ENCODE measurements around the gene CLCN1. TPM values are rescaled to one million over a fixed set of nuclear protein-coding genes. Genes with fewer than 3 reads are reported as not detected.

The CLCN1 gene
- total RNA-seq: not detected
- polyA plus RNA-seq: not detected
- long read RNA-seq, donor 1: 0 reads
- long read RNA-seq, donor 2: 0 reads

DNA sequence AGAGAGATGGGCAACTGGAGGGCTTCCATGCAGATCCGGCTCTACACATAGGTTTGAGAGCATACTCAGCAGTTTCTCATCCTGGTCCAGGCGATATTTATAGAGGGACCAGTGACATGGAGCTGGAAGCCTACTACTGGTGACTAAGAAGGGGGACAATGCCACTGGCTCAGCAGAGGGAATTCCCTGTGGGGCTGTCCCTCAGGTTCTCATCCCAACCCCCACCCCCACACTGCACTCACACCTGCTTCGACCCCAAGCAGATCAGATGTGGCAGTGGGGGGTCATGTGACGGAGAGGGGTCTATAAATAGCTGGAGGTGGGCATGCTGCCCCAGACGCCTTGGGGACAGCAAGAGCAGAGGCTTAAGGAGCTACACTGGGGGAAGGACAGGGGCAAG lies at the start of gene CLCN1:
Gene CLCN1, plus strand, starts transcription at position 336 of the 400 bp plus-strand sequence. CDS start 102 bp downstream, outside the sequence.
- no peak within 1 kb of the TSS for H3K4me3 ChIP-seq (ENCODE audit: low read length in 2 of 2)
- intact Hi-C loops (cut with DNase I): no loop called here
- H3K36me3 ChIP-seq (ENCODE audit: control insufficient read depth in 1 of 2, insufficient read depth in 2 of 2, low read length in 1 of 2): no peaks in the 10 kb centered on the region
- H3K27me3 ChIP-seq (ENCODE audit: control insufficient read depth in 1 of 2, insufficient read depth in 2 of 2, low read length in 1 of 2): no peaks in the 10 kb centered on the region
- ATAC-seq (ENCODE audit: low FRiP score): no peak
- H3K4me1 ChIP-seq (ENCODE audit: control insufficient read depth in 1 of 2, insufficient read depth in 2 of 2, low read length in 2 of 2): no peaks in the 10 kb centered on the region
- H3K27ac ChIP-seq (ENCODE audit: low read depth in 1 of 2, low read length in 2 of 2): no peak within 1 kb of the TSS
- H3K9me3 ChIP-seq (ENCODE audit: control insufficient read depth, low read length): no peaks in the 10 kb centered on the region
- DNase-seq: no peak
- 59 to 72% methylated on average over 5 of the region's 5 CpGs for WGBS, 2 donors

DNA sequence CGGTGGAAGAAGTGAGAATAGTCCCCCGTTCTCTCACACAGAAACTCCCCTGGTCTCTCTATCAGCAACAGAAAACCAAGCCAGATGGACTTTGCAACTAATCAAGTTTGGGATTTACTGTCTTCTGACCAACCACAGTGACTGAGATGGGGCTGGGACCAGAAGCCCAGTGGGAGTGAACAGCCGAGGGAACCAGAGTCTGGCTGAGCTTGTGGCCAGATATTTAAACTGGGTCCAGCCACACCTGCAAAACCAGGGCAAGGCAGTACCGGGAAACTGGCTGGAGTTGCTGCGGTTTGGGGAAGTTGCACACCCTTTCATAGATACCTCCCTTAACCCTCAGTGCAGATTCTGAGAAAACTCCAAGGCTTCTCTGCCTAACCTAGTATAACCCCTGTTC lies 46.7 kb upstream of the CLCN1 start:
- no peak overlapping the region for H3K27ac ChIP-seq (ENCODE audit: low read depth in 1 of 2, low read length in 2 of 2)
- H3K9me3 ChIP-seq (ENCODE audit: control insufficient read depth, low read length): no peaks in the 10 kb centered on the region
- ATAC-seq (ENCODE audit: low FRiP score): no peak
- 84 to 87% methylated on average over 5 of the region's 5 CpGs for WGBS, 2 donors
- H3K4me1 ChIP-seq (ENCODE audit: control insufficient read depth in 1 of 2, insufficient read depth in 2 of 2, low read length in 2 of 2): no peaks in the 10 kb centered on the region
- no peak for DNase-seq
- H3K4me3 ChIP-seq (ENCODE audit: low read length in 2 of 2): no peak overlapping the region
- H3K27me3 ChIP-seq (ENCODE audit: control insufficient read depth in 1 of 2, insufficient read depth in 2 of 2, low read length in 1 of 2): no peaks in the 10 kb centered on the region
- intact Hi-C loops (cut with DNase I): no loop called here
- H3K36me3 ChIP-seq (ENCODE audit: control insufficient read depth in 1 of 2, insufficient read depth in 2 of 2, low read length in 1 of 2): peaks cover 8 to 12% of the 10 kb centered on the region in 2 donors

DNA sequence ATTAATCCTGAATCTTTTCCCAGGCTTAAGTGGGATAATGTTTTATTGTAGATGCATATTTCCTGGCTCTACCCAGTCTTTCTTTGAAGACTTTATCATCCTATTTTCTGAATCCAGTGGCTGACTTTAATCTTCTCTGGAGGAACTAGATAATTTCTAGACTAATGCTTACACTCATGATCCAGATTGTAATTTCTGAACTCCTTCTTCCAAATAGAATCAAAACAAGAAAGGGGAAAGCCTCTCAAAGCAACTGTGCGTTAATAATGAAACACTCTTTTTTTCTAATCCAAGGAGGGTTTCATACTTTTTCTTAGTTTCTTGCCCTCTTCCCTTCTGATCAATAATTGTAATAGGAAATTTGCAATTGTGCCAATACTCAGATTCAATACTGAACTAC lies 44.7 kb upstream of the CLCN1 start:
- Histone ChIP-seq H3K4me1 (ENCODE audit: control insufficient read depth in 1 of 2, insufficient read depth in 2 of 2, low read length in 2 of 2) (no peaks in the 10 kb centered on the region), H3K27ac (ENCODE audit: low read depth in 1 of 2, low read length in 2 of 2) (no peak overlapping the region), H3K36me3 (ENCODE audit: control insufficient read depth in 1 of 2, insufficient read depth in 2 of 2, low read length in 1 of 2) (peaks cover 8 to 12% of the 10 kb centered on the region in 2 donors), H3K9me3 (ENCODE audit: control insufficient read depth, low read length) (no peaks in the 10 kb centered on the region), H3K4me3 (ENCODE audit: low read length in 2 of 2) (no peak overlapping the region), H3K27me3 (ENCODE audit: control insufficient read depth in 1 of 2, insufficient read depth in 2 of 2, low read length in 1 of 2) (no peaks in the 10 kb centered on the region)
- intact Hi-C loops (cut with DNase I): no loop called here
- WGBS, 2 donors: 84 to 94% methylated on average over 1 of the region's 1 CpG
- DNase-seq (no peak), ATAC-seq (ENCODE audit: low FRiP score) (no peak)

DNA sequence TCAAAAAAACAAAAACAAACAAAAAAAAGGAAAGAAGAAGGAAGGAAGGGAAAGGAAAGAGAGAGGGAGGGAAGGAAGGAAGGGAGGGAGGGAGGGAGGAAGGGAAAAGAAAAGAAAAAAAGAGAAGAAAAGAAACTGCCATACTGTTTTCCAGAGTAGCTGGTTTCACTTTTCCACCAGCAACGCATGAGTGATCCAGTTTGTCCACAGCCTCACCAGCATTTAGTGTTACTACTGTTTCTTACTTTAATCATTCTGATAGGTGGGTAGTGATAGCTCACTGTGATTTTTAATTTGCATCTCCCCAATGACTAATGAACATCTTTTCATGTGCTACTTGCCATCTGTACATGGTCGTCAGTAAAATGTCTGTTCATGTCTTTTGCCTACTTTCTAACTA lies 43.0 kb upstream of the CLCN1 start:
- intact Hi-C loops (cut with DNase I): no loop called here
- Histone ChIP-seq H3K27me3 (ENCODE audit: control insufficient read depth in 1 of 2, insufficient read depth in 2 of 2, low read length in 1 of 2) (no peaks in the 10 kb centered on the region), H3K9me3 (ENCODE audit: control insufficient read depth, low read length) (no peaks in the 10 kb centered on the region), H3K36me3 (ENCODE audit: control insufficient read depth in 1 of 2, insufficient read depth in 2 of 2, low read length in 1 of 2) (peaks cover 7 to 8% of the 10 kb centered on the region in 2 donors), H3K4me3 (ENCODE audit: low read length in 2 of 2) (no peak overlapping the region), H3K4me1 (ENCODE audit: control insufficient read depth in 1 of 2, insufficient read depth in 2 of 2, low read length in 2 of 2) (no peaks in the 10 kb centered on the region), H3K27ac (ENCODE audit: low read depth in 1 of 2, low read length in 2 of 2) (no peak overlapping the region)
- DNase-seq: no peak
- no peak for ATAC-seq (ENCODE audit: low FRiP score)
- WGBS, 2 donors: 90 to 97% methylated on average over 2 of the region's 2 CpGs

DNA sequence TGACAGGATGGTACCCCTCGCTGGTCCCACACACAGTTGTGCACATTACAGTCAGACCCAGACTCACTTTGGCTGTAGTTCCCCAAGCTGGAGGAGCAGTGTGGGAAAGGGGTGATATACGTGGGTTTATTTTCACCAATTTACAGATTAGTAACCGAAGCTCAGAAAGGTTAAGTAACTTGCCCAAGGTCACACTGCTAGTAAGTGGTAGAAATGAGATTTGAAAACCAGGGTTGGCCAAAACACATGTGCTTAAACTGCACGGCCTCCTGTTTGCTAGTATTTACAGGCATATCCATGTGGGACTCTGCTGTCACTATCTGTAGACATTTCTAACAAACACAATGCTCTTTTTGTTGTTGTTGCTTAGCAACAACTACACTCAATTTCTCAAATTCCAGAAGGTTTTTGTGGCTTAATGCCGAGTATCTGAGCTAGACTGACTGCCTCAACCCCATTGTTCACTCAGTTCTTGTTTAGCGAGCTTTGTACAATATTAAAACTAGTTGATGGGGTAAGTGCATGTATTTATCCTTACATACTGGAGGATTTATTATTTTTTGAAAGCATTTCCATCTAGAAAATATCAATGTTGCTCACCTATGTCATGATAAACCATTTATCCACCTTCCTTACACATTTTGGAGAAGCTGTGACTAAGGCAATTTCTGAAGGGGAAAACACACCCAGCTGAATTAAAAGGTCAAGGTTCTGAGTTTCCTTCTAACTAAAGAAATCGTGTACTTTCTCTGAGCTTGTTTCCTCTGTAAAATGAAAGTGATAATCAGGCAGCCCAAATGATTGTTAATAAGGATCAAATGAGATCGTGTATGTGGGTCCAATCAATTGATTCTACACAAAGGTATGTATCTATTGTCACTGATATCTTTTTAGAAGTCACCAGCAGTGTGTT lies 36.5 kb upstream of the CLCN1 start:
- Histone ChIP-seq H3K4me1 (ENCODE audit: control insufficient read depth in 1 of 2, insufficient read depth in 2 of 2, low read length in 2 of 2) (no peaks in the 10 kb centered on the region), H3K9me3 (ENCODE audit: control insufficient read depth, low read length) (no peaks in the 10 kb centered on the region), H3K4me3 (ENCODE audit: low read length in 2 of 2) (no peak overlapping the region), H3K27me3 (ENCODE audit: control insufficient read depth in 1 of 2, insufficient read depth in 2 of 2, low read length in 1 of 2) (no peaks in the 10 kb centered on the region), H3K27ac (ENCODE audit: low read depth in 1 of 2, low read length in 2 of 2) (no peak overlapping the region), H3K36me3 (ENCODE audit: control insufficient read depth in 1 of 2, insufficient read depth in 2 of 2, low read length in 1 of 2) (no peaks in the 10 kb centered on the region)
- ATAC-seq (ENCODE audit: low FRiP score) (no peak), DNase-seq (no peak)
- intact Hi-C loops (cut with DNase I): no loop called here
- 47 to 50% methylated on average over 8 of the region's 8 CpGs for WGBS, 2 donors

DNA sequence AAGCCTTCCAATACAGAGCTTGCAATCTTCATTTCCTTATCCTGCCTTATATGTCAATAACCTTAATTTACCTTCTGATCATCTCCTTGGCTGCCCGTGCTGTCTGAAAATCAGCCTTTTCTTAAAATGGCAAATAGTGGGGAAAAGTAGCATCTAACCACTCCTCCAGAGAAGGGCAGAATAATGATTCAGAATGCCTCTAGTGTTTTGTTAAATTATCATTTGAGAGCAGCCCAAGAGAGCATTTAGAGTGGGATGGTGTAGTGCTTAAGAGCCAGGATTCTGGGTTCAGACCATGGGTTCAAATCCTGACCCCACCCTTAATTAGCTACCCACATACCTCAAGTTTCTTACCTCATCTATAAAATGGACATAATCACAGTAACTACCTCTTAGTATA lies 35.8 kb upstream of the CLCN1 start:
- no peak for DNase-seq
- Histone ChIP-seq H3K9me3 (ENCODE audit: control insufficient read depth, low read length) (no peaks in the 10 kb centered on the region), H3K4me3 (ENCODE audit: low read length in 2 of 2) (no peak overlapping the region), H3K4me1 (ENCODE audit: control insufficient read depth in 1 of 2, insufficient read depth in 2 of 2, low read length in 2 of 2) (no peaks in the 10 kb centered on the region), H3K27me3 (ENCODE audit: control insufficient read depth in 1 of 2, insufficient read depth in 2 of 2, low read length in 1 of 2) (no peaks in the 10 kb centered on the region), H3K27ac (ENCODE audit: low read depth in 1 of 2, low read length in 2 of 2) (no peak overlapping the region), H3K36me3 (ENCODE audit: control insufficient read depth in 1 of 2, insufficient read depth in 2 of 2, low read length in 1 of 2) (no peaks in the 10 kb centered on the region)
- ATAC-seq (ENCODE audit: low FRiP score): no peak
- intact Hi-C loops (cut with DNase I): no loop called here
- 66 to 74% methylated on average over 1 of the region's 1 CpG for WGBS, 2 donors

DNA sequence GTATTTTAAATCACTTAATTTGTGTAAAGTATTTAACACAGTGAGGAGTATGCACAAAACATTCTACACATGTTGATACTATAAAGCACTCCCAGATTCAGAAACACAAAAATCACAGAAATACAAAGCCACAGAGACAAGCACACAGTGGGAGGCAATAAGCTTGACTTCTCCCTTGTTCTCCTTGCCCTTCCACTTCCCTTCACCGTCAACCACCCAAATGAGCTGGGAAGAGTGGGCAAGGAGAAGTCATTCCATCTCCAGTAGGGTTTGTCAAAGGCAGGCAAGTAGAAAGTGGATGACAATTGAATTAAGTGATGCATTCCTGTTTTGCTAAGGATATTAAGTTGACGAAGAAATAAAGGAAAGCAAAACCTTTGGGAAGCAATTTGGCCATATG lies 35.3 kb upstream of the CLCN1 start:
- Histone ChIP-seq H3K9me3 (ENCODE audit: control insufficient read depth, low read length) (no peaks in the 10 kb centered on the region), H3K27ac (ENCODE audit: low read depth in 1 of 2, low read length in 2 of 2) (no peak overlapping the region), H3K36me3 (ENCODE audit: control insufficient read depth in 1 of 2, insufficient read depth in 2 of 2, low read length in 1 of 2) (no peaks in the 10 kb centered on the region), H3K27me3 (ENCODE audit: control insufficient read depth in 1 of 2, insufficient read depth in 2 of 2, low read length in 1 of 2) (no peaks in the 10 kb centered on the region), H3K4me1 (ENCODE audit: control insufficient read depth in 1 of 2, insufficient read depth in 2 of 2, low read length in 2 of 2) (no peaks in the 10 kb centered on the region), H3K4me3 (ENCODE audit: low read length in 2 of 2) (no peak overlapping the region)
- ATAC-seq (ENCODE audit: low FRiP score) (no peak), DNase-seq (no peak)
- WGBS, 2 donors: 93 to 96% methylated on average over 2 of the region's 2 CpGs
- intact Hi-C loops (cut with DNase I): no loop called here

DNA sequence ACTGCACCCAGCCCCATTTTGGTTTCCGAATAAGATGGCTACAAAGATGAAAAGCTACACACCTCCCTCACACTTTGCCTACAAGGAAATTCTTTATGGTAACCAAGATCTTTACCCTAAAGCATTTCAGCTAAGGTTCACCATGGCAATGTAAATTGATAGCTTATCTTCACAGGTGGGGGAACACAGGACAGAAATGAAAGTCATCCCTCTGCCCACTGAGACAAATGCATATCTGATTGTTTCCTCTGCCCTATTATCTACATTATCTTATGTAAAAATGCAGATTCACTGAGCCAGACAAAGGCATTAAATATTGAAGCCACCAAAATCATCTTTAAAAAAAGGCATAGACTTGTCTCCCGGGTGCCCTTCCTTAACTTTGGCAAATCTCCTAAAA lies 34.4 kb upstream of the CLCN1 start:
- WGBS, 2 donors: 80 to 84% methylated on average over 2 of the region's 2 CpGs
- intact Hi-C loops (cut with DNase I): no loop called here
- no peaks in the 10 kb centered on the region for H3K9me3 ChIP-seq (ENCODE audit: control insufficient read depth, low read length)
- ATAC-seq (ENCODE audit: low FRiP score) (no peak), DNase-seq (no peak)
- no peaks in the 10 kb centered on the region for H3K4me1 ChIP-seq (ENCODE audit: control insufficient read depth in 1 of 2, insufficient read depth in 2 of 2, low read length in 2 of 2)
- no peaks in the 10 kb centered on the region for H3K27me3 ChIP-seq (ENCODE audit: control insufficient read depth in 1 of 2, insufficient read depth in 2 of 2, low read length in 1 of 2)
- H3K4me3 ChIP-seq (ENCODE audit: low read length in 2 of 2): no peak overlapping the region
- H3K36me3 ChIP-seq (ENCODE audit: control insufficient read depth in 1 of 2, insufficient read depth in 2 of 2, low read length in 1 of 2): no peaks in the 10 kb centered on the region
- no peak overlapping the region for H3K27ac ChIP-seq (ENCODE audit: low read depth in 1 of 2, low read length in 2 of 2)

DNA sequence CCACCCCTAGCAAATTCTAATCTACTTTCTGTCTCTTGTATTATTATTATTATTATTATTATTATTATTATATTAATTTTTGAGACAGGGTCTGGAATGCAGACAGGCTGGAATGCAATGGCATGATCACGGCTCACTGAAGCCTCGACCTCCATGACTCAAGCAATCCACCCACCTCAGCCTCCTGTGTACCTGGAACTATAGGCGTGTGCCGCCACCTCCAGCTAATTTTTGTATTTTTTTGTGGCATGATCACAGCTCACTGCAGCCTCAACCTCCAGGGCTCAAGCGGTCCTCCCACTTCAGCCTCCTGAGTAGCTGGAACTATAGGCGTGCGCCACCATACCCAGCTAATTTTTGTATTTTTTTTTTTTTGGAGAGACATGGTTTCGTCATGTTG lies 33.8 kb upstream of the CLCN1 start:
- ATAC-seq (ENCODE audit: low FRiP score) (no peak), DNase-seq (no peak)
- no peaks in the 10 kb centered on the region for H3K9me3 ChIP-seq (ENCODE audit: control insufficient read depth, low read length)
- no peaks in the 10 kb centered on the region for H3K36me3 ChIP-seq (ENCODE audit: control insufficient read depth in 1 of 2, insufficient read depth in 2 of 2, low read length in 1 of 2)
- no peaks in the 10 kb centered on the region for H3K4me1 ChIP-seq (ENCODE audit: control insufficient read depth in 1 of 2, insufficient read depth in 2 of 2, low read length in 2 of 2)
- H3K4me3 ChIP-seq (ENCODE audit: low read length in 2 of 2): no peak overlapping the region
- no peak overlapping the region for H3K27ac ChIP-seq (ENCODE audit: low read depth in 1 of 2, low read length in 2 of 2)
- intact Hi-C loops (cut with DNase I): no loop called here
- H3K27me3 ChIP-seq (ENCODE audit: control insufficient read depth in 1 of 2, insufficient read depth in 2 of 2, low read length in 1 of 2): no peaks in the 10 kb centered on the region
- WGBS, 2 donors: 96% methylated on average over 8 of the region's 8 CpGs

All from aorta (tissue), 5 donors.